Tibial nerve (tissue), 4 donors: ENCODE data around the gene ISCA1. TPM values are rescaled to one million over a fixed set of nuclear protein-coding genes. Genes with fewer than 3 reads are reported as not detected.
A peak's percentile ranks its signal among the peaks of the same experiment; 100 is the strongest.

Experiments used
- DNase-seq, 2 donors: peaks; one replicate each; pipeline ENCODE4 v3.0.0-alpha.2; 2019; ENCODE audit warnings: low spot score in 2 of 2
- H3K27ac ChIP-seq, 4 donors: fragments of 200-600 bp; sonication (generic) in 3 of 4; one replicate each; pipeline ENCODE4 v1.5.1; 2017 to 2019; ENCODE audit warnings: mild to moderate bottlenecking in 1 of 4
- H3K27me3 ChIP-seq, 2 donors: fragments of 200-600 bp; sonication (generic) in 1 of 2; one replicate each; pipeline versions ENCODE4 v1.5.1 to v1.6.0; 2017 to 2019
- H3K36me3 ChIP-seq, 3 donors: fragments of 200-600 bp; sonication (generic); one replicate each; pipeline ENCODE4 v1.5.1; 2018 to 2019
- H3K4me1 ChIP-seq, 4 donors: fragments of 200-600 bp; sonication (generic) in 3 of 4; one replicate each; pipeline ENCODE4 v1.5.1; 2017 to 2019
- H3K4me3 ChIP-seq, 4 donors: fragments of 200-600 bp; sonication (generic) in 3 of 4; one replicate each; pipeline ENCODE4 v1.5.1; 2017 to 2019; ENCODE audit warnings: mild to moderate bottlenecking in 1 of 4, moderate library complexity in 1 of 4
- H3K9me3 ChIP-seq, 4 donors: fragments of 200-600 bp; sonication (generic) in 3 of 4; one replicate each; pipeline ENCODE4 v1.5.1; 2017 to 2019
- CTCF ChIP-seq, 5 experiments: fragments of 200-600 bp in 3 of 5; fragments of 450-650 bp in 2 of 5; sonication (generic) in 3 of 5; IDR thresholded peaks; one replicate each; pipeline ENCODE4 v1.5.1; 2016 to 2019; ENCODE audit warnings: antibody characterized with exemption in 5 of 5, mild to moderate bottlenecking in 3 of 5, moderate library complexity in 2 of 5
- EP300 ChIP-seq, 2 donors: sonication (generic); formaldehyde crosslinking; IDR thresholded peaks; one replicate each; pipeline ENCODE4 v1.6.1; 2017; ENCODE audit warnings: antibody characterized with exemption in 2 of 2, mild to moderate bottlenecking in 1 of 2
- POLR2A ChIP-seq, 2 donors: fragments of 450-650 bp; IDR thresholded peaks; one replicate each; pipeline ENCODE4 v1.6.1; 2017; ENCODE audit warnings: antibody characterized with exemption in 2 of 2, mild to moderate bottlenecking in 2 of 2, moderate library complexity in 2 of 2
- WGBS, 2 donors: methylation state at CpG; one replicate each; pipeline ENCODE4 v1.1.5; 2018; 5-methylcytosine and 5-hydroxymethylcytosine counted together
- total RNA-seq, 4 donors: library from RNA; depleted of rRNA; stranded (reverse); fragments of >200 nt; gene quantifications; one replicate each; pipeline ENCODE4 v1.1.0, GENCODE V29; 2016

ISCA1 gene
- total RNA-seq, result 10 to 100 TPM; 21.2 to 40.2 (median 32.7) TPM

- 0% methylated on average over 44 to 64 of the region's 101 CpGs for WGBS, 2 donors
- H3K36me3 ChIP-seq, result peaks cover 0 to 4% (median 0%) of the 10 kb centered on the region in 3 donors
- DNase-seq, result peak; percentile 97 to 98
- H3K27ac ChIP-seq, result peak within 1 kb of the TSS; percentile 95 to 100 (median 99)
- H3K4me1 ChIP-seq, result peaks cover 0 to 43% (median 18%) of the 10 kb centered on the region in 4 donors
- peak; percentile 81 to 95 for TF ChIP-seq POLR2A (IDR thresholded peaks at IDR 0.05)
- TF ChIP-seq EP300 (IDR thresholded peaks at IDR 0.05), result peak; percentile 53 to 97
- TF ChIP-seq CTCF (IDR thresholded peaks at IDR 0.05), result no peak
- H3K4me3 ChIP-seq, result peak within 1 kb of the TSS; percentile 77 to 96 (median 87)
- no peaks in the 10 kb centered on the region for H3K9me3 ChIP-seq
- no peaks in the 10 kb centered on the region for H3K27me3 ChIP-seq
These were observed at the start of gene ISCA1 for GRCh38 chr9:86282077-86282978. Gene ISCA1, minus strand, starts transcription at chr9:86282538. Its CDS starts 80 bp downstream, at chr9:86282458.

- no peaks in the 10 kb centered on the region for H3K4me1 ChIP-seq
- H3K27me3 ChIP-seq, result no peaks in the 10 kb centered on the region
- 95 to 96% methylated on average over 5 of the region's 5 CpGs for WGBS, 2 donors
- TF ChIP-seq EP300 (IDR thresholded peaks at IDR 0.05) (no peak), CTCF (IDR thresholded peaks at IDR 0.05) (no peak), POLR2A (IDR thresholded peaks at IDR 0.05) (no peak)
- no peak overlapping the region for H3K27ac ChIP-seq
- no peak for DNase-seq
- no peak overlapping the region for H3K4me3 ChIP-seq
- H3K9me3 ChIP-seq, result no peaks in the 10 kb centered on the region
- peaks cover 0 to 95% (median 0%) of the 10 kb centered on the region in 3 donors for H3K36me3 ChIP-seq
These were observed 47.8 kb upstream of the ISCA1 start for GRCh38 chr9:86330186-86330585.

GRCh38 chr9:86329649-86330048, 47.3 kb upstream of the ISCA1 start:
- Histone ChIP-seq H3K36me3 (peaks cover 0 to 95% (median 0%) of the 10 kb centered on the region in 3 donors), H3K27me3 (no peaks in the 10 kb centered on the region), H3K9me3 (no peaks in the 10 kb centered on the region), H3K4me1 (no peaks in the 10 kb centered on the region), H3K27ac (no peak overlapping the region), H3K4me3 (no peak overlapping the region)
- TF ChIP-seq POLR2A (IDR thresholded peaks at IDR 0.05), result no peak
- no peak for TF ChIP-seq CTCF (IDR thresholded peaks at IDR 0.05)
- TF ChIP-seq EP300 (IDR thresholded peaks at IDR 0.05), result no peak
- WGBS, 2 donors, result 88 to 90% methylated on average over 1 of the region's 1 CpG
- no peak for DNase-seq

- Histone ChIP-seq H3K27me3 (no peaks in the 10 kb centered on the region), H3K4me1 (no peaks in the 10 kb centered on the region), H3K27ac (no peak overlapping the region), H3K4me3 (no peak overlapping the region), H3K36me3 (peaks cover 0 to 95% (median 5%) of the 10 kb centered on the region in 3 donors), H3K9me3 (no peaks in the 10 kb centered on the region)
- DNase-seq, result no peak
- TF ChIP-seq POLR2A (IDR thresholded peaks at IDR 0.05) (no peak), EP300 (IDR thresholded peaks at IDR 0.05) (no peak), CTCF (IDR thresholded peaks at IDR 0.05) (no peak)
- 51 to 56% methylated on average over 4 of the region's 4 CpGs for WGBS, 2 donors
These were observed 45.8 kb upstream of the ISCA1 start for GRCh38 chr9:86328156-86328555.

GRCh38 chr9:86326536-86326935, 44.2 kb upstream of the ISCA1 start:
- Histone ChIP-seq H3K36me3 (peaks cover 0 to 99% (median 15%) of the 10 kb centered on the region in 3 donors), H3K4me3 (no peak overlapping the region), H3K27ac (no peak overlapping the region), H3K27me3 (no peaks in the 10 kb centered on the region), H3K9me3 (no peaks in the 10 kb centered on the region), H3K4me1 (no peaks in the 10 kb centered on the region)
- TF ChIP-seq EP300 (IDR thresholded peaks at IDR 0.05), result no peak
- DNase-seq, result no peak
- WGBS, 2 donors, result 66 to 88% methylated on average over 3 of the region's 3 CpGs
